Measurements from ENCODE around the gene CDH5.

DNA sequence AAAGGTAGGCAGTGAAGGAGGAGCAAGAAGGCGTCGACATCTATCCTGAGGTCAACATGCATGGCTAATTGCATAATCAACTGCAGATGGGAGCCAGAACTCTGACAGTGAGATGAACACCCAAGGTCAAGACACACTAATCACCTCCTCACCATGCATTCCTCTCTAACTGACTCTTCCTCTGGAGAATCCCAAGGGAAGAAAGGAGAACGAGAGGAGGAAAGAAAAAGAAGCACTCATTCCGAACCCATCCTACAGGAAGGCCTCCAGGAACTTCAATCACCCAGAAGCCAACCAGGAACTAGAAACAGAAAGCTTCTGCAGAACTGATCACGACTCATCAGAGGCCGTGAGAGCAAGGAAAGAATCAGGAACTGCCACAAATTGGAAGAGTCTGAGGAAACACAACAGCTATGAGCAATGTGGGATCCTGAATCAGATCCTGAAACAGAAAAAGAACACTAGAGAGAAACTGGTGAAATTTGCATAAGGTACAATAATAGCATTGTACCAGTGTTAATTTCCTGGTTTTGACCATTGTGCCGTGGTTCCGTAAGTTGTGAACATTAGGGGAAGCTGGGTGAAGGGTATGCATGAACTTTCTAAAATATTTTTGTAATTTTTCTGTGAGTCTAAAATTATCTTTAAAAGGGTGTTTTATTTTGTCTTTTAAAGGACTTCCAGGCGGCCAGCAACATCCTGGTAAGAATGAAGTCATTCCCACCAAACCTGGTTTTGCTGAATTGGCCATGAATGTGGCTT, 50.6 kb downstream of the CDH5 start:
- TF ChIP-seq, protein P1, sequence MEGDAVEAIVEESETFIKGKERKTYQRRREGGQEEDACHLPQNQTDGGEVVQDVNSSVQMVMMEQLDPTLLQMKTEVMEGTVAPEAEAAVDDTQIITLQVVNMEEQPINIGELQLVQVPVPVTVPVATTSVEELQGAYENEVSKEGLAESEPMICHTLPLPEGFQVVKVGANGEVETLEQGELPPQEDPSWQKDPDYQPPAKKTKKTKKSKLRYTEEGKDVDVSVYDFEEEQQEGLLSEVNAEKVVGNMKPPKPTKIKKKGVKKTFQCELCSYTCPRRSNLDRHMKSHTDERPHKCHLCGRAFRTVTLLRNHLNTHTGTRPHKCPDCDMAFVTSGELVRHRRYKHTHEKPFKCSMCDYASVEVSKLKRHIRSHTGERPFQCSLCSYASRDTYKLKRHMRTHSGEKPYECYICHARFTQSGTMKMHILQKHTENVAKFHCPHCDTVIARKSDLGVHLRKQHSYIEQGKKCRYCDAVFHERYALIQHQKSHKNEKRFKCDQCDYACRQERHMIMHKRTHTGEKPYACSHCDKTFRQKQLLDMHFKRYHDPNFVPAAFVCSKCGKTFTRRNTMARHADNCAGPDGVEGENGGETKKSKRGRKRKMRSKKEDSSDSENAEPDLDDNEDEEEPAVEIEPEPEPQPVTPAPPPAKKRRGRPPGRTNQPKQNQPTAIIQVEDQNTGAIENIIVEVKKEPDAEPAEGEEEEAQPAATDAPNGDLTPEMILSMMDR (IDR thresholded peaks at IDR 0.05), result no peak
- TF ChIP-seq POLR2A (IDR thresholded peaks at IDR 0.05), result no peak
